ENCODE measurements around the gene KLHL36.

DNA sequence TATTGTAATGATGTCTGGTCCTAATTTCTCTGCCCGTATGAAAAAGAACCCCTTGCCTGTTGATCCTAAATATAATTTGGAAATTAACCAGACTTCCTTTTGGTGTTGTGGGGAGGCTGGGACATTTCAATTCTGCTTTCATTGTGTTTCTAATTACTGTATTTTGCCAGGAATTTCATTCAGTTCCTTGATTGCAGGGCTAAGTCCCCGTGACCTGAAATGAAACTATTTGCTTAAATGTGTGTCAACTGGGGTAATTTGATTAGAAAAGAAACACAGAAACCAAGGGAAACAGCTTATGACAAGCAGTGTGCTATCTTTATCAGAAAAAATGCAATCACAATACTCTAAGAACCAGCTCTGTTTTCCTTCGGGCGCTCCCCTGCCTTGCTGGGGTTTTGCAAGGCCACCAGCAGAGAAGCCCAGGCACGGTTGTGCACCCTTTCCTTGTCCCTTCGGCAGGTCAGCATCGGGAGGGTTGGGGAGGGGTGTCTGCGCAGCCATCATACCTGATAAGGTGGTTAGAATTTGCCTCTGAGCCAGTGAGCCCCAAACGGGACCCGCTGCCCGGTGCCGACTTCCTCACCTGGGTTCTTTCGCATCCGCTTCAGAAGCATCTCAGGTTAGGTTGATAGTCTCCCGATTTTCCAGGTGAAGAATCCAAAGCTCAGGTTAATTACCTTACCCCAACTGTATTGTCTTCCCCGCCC, 19.4 kb downstream of the KLHL36 start:
- TF ChIP-seq, protein P1, sequence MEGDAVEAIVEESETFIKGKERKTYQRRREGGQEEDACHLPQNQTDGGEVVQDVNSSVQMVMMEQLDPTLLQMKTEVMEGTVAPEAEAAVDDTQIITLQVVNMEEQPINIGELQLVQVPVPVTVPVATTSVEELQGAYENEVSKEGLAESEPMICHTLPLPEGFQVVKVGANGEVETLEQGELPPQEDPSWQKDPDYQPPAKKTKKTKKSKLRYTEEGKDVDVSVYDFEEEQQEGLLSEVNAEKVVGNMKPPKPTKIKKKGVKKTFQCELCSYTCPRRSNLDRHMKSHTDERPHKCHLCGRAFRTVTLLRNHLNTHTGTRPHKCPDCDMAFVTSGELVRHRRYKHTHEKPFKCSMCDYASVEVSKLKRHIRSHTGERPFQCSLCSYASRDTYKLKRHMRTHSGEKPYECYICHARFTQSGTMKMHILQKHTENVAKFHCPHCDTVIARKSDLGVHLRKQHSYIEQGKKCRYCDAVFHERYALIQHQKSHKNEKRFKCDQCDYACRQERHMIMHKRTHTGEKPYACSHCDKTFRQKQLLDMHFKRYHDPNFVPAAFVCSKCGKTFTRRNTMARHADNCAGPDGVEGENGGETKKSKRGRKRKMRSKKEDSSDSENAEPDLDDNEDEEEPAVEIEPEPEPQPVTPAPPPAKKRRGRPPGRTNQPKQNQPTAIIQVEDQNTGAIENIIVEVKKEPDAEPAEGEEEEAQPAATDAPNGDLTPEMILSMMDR (conservative IDR thresholded peaks at IDR 0.05; ENCODE audit: low read length), result no peak
- no peak for TF ChIP-seq EZH2phosphoT487 (IDR thresholded peaks at IDR 0.05; ENCODE audit: borderline replicate concordance, low read depth, low read length)

All from OCI-LY7 (cell line).